Fibroblast of peridontal ligament (primary cell): ENCODE data around the gene FOXG1.
A peak's percentile ranks its signal among the peaks of the same experiment; 100 is the strongest.

Experiments used
- DNase-seq: peaks from one replicate; pipeline ENCODE4 v3.0.0-alpha.2; 2010; ENCODE audit errors: extremely low read depth

FOXG1 gene

GRCh38 chr14:28766469-28766955, at the start of gene FOXG1:
Gene FOXG1 (plus strand): TSS chr14:28766787. CDS start chr14:28767280, 493 bp downstream.
- DNase-seq = no peak

GRCh38 chr14:28719130-28719529, 47.5 kb upstream of the FOXG1 start:
- DNase-seq = no peak

DNA sequence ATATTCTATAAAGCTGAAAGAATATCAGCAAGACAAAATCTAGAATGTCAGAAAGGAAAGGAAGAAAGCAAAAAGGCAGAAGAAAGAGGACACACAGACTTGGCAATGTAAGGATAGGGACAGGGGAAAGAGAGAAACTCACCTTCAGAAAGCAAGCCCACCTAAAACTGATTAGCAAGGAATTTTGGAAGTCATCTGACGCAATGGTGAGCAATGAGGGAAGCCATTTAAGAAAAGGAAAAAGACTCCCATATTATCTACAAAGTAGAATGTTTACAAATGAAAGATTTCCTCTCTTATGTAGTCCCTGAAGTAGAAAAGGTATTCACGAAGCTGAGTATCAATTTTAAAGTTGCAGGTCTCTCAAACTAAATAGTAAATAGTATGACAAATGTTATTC, 35.2 kb upstream of the FOXG1 start:
- DNase-seq = no peak

DNA sequence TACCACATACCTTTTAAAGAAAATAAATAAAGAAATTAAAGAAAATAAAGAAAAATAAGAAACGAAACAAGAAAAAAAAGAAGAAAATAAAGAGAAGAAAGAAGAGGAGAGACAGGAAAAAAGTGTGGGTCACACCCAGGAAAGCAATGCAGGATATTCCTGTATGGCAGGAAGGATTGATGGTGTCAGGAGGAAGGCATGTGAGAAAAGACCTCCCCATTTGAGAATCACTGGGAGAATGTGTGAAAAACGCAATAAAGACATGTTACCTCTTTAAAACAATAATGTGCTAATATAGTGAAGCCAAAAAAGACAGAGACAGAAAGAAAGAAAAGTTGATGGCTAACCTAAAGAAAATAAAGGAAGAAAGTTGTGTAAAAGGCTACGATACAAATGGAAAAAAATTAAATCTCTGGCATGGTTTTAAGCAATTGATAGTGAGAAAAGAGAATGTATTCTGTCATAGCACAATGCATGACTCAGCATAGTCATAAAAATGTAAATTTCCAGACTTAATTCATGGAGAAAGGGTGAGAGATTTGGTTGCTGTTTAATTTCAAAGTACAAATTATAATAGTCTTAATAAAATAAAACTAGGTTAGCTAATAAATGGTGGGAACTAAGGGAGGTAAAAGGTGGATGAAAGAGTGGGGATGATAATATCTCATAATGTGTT, 24.3 kb upstream of the FOXG1 start:
- no peak for DNase-seq

GRCh38 chr14:28744126-28744525, 22.5 kb upstream of the FOXG1 start:
- no peak for DNase-seq

- no peak for DNase-seq
These were observed 21.4 kb upstream of the FOXG1 start for GRCh38 chr14:28745176-28745575.

GRCh38 chr14:28746247-28746646, 20.3 kb upstream of the FOXG1 start:
- no peak for DNase-seq

GRCh38 chr14:28751467-28752058, 15.0 kb upstream of the FOXG1 start:
- DNase-seq = peak; percentile 76

DNA sequence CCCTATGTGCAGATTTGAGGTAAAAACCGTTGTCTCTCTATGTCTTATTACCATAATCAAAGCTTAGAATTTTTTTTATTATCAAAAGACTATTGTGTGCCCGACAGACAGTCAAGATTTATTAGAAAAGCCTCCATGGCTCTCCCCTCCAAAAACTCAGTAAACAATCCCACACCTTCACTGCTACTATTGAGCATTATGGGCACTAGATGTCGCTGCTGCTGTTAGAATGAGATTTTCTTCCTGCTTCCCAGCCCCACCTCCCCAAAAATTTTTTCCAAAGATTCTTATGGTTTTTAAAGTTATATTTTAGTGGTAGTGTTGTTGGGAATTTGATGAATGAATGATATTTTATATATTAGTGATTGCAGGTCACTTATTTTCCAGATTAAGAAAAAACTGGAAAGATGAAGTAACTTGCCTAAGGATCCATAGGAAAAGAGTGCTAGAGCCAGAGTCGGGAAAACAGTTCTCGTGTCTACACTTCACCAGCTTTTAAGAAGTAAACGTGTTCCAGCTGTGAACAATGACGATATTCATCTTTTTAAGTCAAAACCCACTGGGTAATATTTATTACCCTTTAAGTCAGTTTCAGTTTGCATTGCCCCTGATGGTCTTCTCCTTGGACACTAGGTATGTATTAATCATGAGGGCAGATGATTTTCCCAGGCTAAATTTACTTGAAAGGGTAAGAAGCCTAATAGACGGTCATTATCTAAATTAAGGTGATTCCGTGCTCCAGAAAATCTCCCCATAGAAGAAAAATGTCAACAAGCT, 12.2 kb upstream of the FOXG1 start:
- DNase-seq = peak; percentile 69

- DNase-seq = no peak
These were observed 11.3 kb upstream of the FOXG1 start for GRCh38 chr14:28755198-28755815.

DNA sequence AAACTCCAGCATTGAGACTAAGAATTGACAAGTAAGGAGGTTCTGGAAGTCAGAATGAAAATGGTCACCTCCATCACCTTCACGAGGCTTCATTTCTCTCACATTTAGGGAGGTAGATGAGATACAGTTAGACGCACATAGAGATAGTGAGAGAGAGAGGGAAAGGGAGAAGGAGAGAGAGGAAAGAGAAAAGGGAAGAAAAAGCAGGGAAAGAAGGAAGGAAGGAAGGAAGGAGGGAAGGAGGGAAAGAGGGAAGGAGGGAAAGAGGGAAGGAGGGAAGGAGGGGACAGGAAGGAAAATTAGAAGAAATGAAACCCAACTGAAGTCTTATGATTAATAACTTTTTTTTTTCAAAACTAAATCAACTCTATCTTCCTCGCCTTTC, 10.7 kb upstream of the FOXG1 start:
- DNase-seq = no peak

- no peak for DNase-seq
These were observed 10.2 kb upstream of the FOXG1 start for GRCh38 chr14:28756269-28756883.

- peak; percentile 51 for DNase-seq
These were observed 9.6 kb upstream of the FOXG1 start for GRCh38 chr14:28756884-28757570.

DNA sequence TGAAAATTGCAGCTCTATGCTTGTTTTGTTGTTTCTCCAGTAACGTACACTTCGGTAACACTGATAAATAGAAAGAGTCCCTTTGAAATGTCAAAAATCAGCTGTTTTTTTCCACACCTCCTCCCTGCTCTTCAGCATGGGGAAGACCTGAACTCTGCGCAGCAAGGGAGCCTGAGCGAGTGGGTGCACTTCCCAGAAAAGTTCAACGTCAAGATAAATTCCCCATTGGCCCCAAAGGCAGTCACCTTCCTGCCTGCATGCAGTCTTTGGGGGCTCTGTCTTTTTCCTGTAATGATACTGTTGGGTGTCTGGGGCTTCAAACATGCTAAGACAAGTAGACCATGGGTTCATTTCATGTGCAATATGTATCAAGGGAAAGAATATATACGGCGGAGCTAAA, 8.8 kb upstream of the FOXG1 start:
- DNase-seq = no peak

GRCh38 chr14:28758253-28758884, 8.2 kb upstream of the FOXG1 start:
- no peak for DNase-seq

DNA sequence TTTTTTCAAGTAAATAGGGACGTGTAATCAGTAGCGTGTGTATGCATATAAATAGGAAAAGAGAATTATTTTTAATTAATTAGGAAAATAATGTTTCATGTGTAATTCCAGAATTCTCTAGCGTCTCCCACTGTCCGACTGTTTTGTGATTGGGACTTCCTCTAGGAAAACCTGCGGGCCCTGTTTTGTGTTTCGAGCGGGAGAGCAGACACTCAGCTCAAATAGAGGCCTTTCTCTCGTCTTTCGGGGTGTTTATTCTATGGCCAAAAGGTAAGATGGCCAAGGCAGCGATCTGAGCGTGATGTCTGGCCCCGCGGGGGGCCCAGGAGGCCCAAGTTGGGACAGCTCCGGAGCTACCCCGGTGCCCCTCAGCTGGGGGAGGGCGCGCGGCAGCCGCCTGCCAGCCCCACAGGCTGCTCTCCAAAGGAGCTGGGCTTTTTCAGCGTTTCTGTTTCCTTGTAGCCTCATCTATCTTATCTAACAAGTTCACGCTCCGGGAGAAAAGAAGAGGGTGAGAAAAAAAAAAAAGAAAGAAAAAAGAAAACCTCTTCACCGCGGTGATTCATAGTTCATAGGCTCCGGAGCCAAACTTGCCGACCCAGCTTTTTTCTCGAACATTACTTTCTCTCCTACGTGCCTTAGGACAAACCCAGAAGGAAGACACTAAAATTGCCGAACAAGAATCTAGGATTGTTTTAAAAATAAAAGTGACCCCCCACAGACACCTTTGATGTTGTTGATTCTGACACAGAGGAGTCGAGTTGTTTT, 7.5 kb upstream of the FOXG1 start:
- DNase-seq = no peak

DNA sequence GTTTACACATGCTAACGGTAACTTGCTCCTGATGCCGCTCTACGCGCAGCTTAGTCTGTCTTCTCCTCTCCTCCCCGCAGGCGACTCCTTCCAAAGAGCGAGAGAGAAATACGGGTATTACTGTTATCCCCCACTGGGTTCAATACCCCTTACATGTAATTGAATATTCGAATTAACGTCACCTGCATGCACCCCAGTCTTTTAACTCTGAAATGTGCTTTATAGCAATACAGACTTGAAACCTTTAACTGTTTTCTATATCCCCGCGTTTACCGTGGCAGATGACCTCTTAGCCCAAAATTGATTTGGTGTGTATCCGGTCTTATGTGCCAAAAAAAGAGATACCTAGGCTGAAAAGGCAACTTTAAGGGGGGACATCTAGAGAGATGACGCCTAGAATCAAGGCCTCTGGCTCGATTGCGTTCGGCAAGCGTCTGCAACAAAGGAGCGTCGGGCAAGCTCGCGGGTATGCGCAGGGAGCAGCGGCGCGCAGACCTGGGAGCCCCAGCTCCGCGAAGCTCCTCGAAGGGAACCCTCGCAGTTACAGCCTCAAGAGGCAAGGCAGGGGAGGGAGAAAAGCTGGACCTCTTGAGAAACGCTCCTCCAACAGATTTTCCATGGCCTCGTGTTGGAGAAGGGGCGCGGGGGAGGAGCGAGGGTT, 6.8 kb upstream of the FOXG1 start:
- no peak for DNase-seq

- DNase-seq = no peak
These were observed 6.1 kb upstream of the FOXG1 start for GRCh38 chr14:28760431-28760996.
